ENCODE data around the gene NFYA. TPM values are rescaled to one million over a fixed set of nuclear protein-coding genes. Genes with fewer than 3 reads are reported as not detected.
A peak's percentile ranks its signal among the peaks of the same experiment; 100 is the strongest.

Gene NFYA
- total RNA-seq, 6 donors from 2014 or later = 18.5 to 33.0 (median 21.6) TPM

GRCh38 chr6:41028561-41029412 lies 44.0 kb upstream of the NFYA start:
- peaks cover 11 to 16% (median 13%) of the 10 kb centered on the region in 4 donors for H3K4me1 ChIP-seq
- no peak for TF ChIP-seq POLR2AphosphoS5 (IDR thresholded peaks at IDR 0.05)
- no peak for TF ChIP-seq POLR2A (IDR thresholded peaks at IDR 0.05)
- TF ChIP-seq CTCF (IDR thresholded peaks at IDR 0.05) = no peak
- no peak for TF ChIP-seq EP300 (IDR thresholded peaks at IDR 0.05)
- no peaks in the 10 kb centered on the region for H3K9me3 ChIP-seq
- H3K27ac ChIP-seq = peak overlapping the region; percentile 27 to 82 (median 54)
- no peaks in the 10 kb centered on the region for H3K36me3 ChIP-seq
- peak overlapping the region in 3 of 4 donors; percentile 51 to 55 (median 52) for H3K4me3 ChIP-seq
- DNase-seq (no peak), ATAC-seq (ENCODE audit: low FRiP score in 2 of 2) (peak; percentile 50 to 57)
- 38 to 69% methylated on average over 6 to 13 of the region's 13 CpGs for WGBS, 2 donors
- no peaks in the 10 kb centered on the region for H3K27me3 ChIP-seq

- Histone ChIP-seq H3K27me3 (no peaks in the 10 kb centered on the region), H3K27ac (no peak overlapping the region), H3K9me3 (no peaks in the 10 kb centered on the region), H3K4me1 (peaks cover 6 to 10% (median 8%) of the 10 kb centered on the region in 4 donors), H3K36me3 (no peaks in the 10 kb centered on the region), H3K4me3 (no peak overlapping the region)
- WGBS, 2 donors = 95 to 96% methylated on average over 8 to 12 of the region's 15 CpGs
- TF ChIP-seq CTCF (IDR thresholded peaks at IDR 0.05) = no peak
- TF ChIP-seq POLR2AphosphoS5 (IDR thresholded peaks at IDR 0.05) = no peak
- TF ChIP-seq POLR2A (IDR thresholded peaks at IDR 0.05) = no peak
- no peak for TF ChIP-seq EP300 (IDR thresholded peaks at IDR 0.05)
- DNase-seq (peak in 1 of 2 donors; percentile 70), ATAC-seq (ENCODE audit: low FRiP score in 2 of 2) (no peak)
These were observed 39.9 kb upstream of the NFYA start for GRCh38 chr6:41032830-41033229.

GRCh38 chr6:41033776-41034175 lies 39.0 kb upstream of the NFYA start:
- peaks cover 0 to 2% (median under 1%) of the 10 kb centered on the region in 4 donors for H3K4me1 ChIP-seq
- no peaks in the 10 kb centered on the region for H3K36me3 ChIP-seq
- no peak overlapping the region for H3K4me3 ChIP-seq
- no peak for ATAC-seq (ENCODE audit: low FRiP score in 2 of 2)
- WGBS, 2 donors = 92 to 95% methylated on average over 8 to 13 of the region's 13 CpGs
- DNase-seq = peak in 1 of 2 donors; percentile 65
- H3K27me3 ChIP-seq = no peaks in the 10 kb centered on the region
- H3K9me3 ChIP-seq = no peaks in the 10 kb centered on the region
- TF ChIP-seq POLR2AphosphoS5 (IDR thresholded peaks at IDR 0.05) (no peak), EP300 (IDR thresholded peaks at IDR 0.05) (no peak), POLR2A (IDR thresholded peaks at IDR 0.05) (no peak), CTCF (IDR thresholded peaks at IDR 0.05) (no peak)
- no peak overlapping the region for H3K27ac ChIP-seq

GRCh38 chr6:41036186-41036585 lies 36.6 kb upstream of the NFYA start:
- Histone ChIP-seq H3K4me1 (peaks cover 0 to 9% (median 4%) of the 10 kb centered on the region in 4 donors), H3K36me3 (no peaks in the 10 kb centered on the region), H3K27ac (no peak overlapping the region), H3K4me3 (no peak overlapping the region), H3K27me3 (no peaks in the 10 kb centered on the region), H3K9me3 (no peaks in the 10 kb centered on the region)
- TF ChIP-seq POLR2AphosphoS5 (IDR thresholded peaks at IDR 0.05) (no peak), EP300 (IDR thresholded peaks at IDR 0.05) (no peak), CTCF (IDR thresholded peaks at IDR 0.05) (no peak), POLR2A (IDR thresholded peaks at IDR 0.05) (no peak)
- DNase-seq (peak in 1 of 2 donors; percentile 60), ATAC-seq (ENCODE audit: low FRiP score in 2 of 2) (no peak)
- WGBS, 2 donors = 72 to 73% methylated on average over 3 of the region's 3 CpGs
